Adrenal gland (tissue), 12 donors: ENCODE measurements around the gene AUTS2. TPM values are rescaled to one million over a fixed set of nuclear protein-coding genes. Genes with fewer than 3 reads are reported as not detected.

Experiments
- DNase-seq, 7 donors: peaks; one replicate each; pipeline ENCODE4 v3.0.0-alpha.2; 2019 to 2020
- H3K27ac ChIP-seq, 5 donors: fragments of 200-600 bp; sonication (generic) in 4 of 5; 1 replicate in 3 of 5; 2 replicates in 2 of 5; pipeline versions ENCODE4 v1.5.1 to v1.8.0; 2016 to 2020; ENCODE audit warnings: mild to moderate bottlenecking in 1 of 5
- H3K27me3 ChIP-seq: fragments of 200-600 bp; 2 replicates; pipeline ENCODE4 v1.8.0; 2021
- H3K36me3 ChIP-seq, 2 donors: fragments of 200-600 bp; replicated peaks in 1 of 2; 1 replicate in 1 of 2; 2 replicates in 1 of 2; pipeline versions ENCODE4 v1.5.1 to v1.8.0; 2018 to 2022
- H3K4me1 ChIP-seq, 2 donors: fragments of 200-600 bp; replicated peaks in 1 of 2; 1 replicate in 1 of 2; 2 replicates in 1 of 2; pipeline versions ENCODE4 v1.5.1 to v1.8.0; 2018 to 2021
- H3K4me3 ChIP-seq, 4 donors: fragments of 200-600 bp; sonication (generic) in 3 of 4; one replicate each; pipeline ENCODE4 v1.5.1; 2016 to 2018
- H3K9me3 ChIP-seq, 3 donors: fragments of 200-600 bp; sonication (generic) in 1 of 3; replicated peaks in 1 of 3; 1 replicate in 2 of 3; 2 replicates in 1 of 3; pipeline versions ENCODE4 v1.5.1 to v1.8.0; 2016 to 2021
- CTCF ChIP-seq, 6 experiments: fragments of 450-650 bp in 4 of 6; fragments of 200-600 bp in 2 of 6; sonication (generic) in 1 of 6; IDR thresholded peaks; 1 replicate in 5 of 6; 2 replicates in 1 of 6; pipeline versions ENCODE4 v1.5.1 to v1.8.0; 2016 to 2021; ENCODE audit warnings: antibody characterized with exemption in 6 of 6, mild to moderate bottlenecking in 2 of 6, moderate library complexity in 1 of 6
- POLR2A ChIP-seq, 2 donors: fragments of 450-650 bp; IDR thresholded peaks; one replicate each; pipeline ENCODE4 v1.6.1; 2017; ENCODE audit warnings: antibody characterized with exemption in 2 of 2, mild to moderate bottlenecking in 2 of 2, moderate library complexity in 1 of 2
- WGBS, 4 donors: extraction: QIAGEN DNeasy Blood & Tissue Kit in 2 of 4; methylation state at CpG; one replicate each; pipeline versions ENCODE4 v1.1.5 to v1.1.7; 2013 to 2017; 5-methylcytosine and 5-hydroxymethylcytosine counted together
- intact Hi-C, 2 donors: fragments of 100-400 bp; cut with DNase I; formaldehyde crosslinking; loops; one replicate each; pipeline versions ENCODE4 v1.14.1 to v1.15.0; 2022 to 2023
- polyA plus RNA-seq, 3 donors: library from polyadenylated mRNA; stranded (reverse); fragments of 200-250 nt in 2 of 3; fragments of 350-450 nt in 1 of 3; fragmentation: Illumina TruSeq in 1 of 3; extraction: RNeasy Lipid Tissue Mini Kit (QIAGEN cat#74804) in 1 of 3; gene quantifications; one replicate each; pipeline ENCODE4 v1.2.3, GENCODE V29; 2013 to 2014
- total RNA-seq, 9 donors: library from RNA; depleted of rRNA in 4 of 9; stranded (reverse); fragments of >200 nt in 4 of 9; fragments of 120-200 nt in 1 of 9; fragmentation: NEBNext Ultra II Directional in 1 of 9; extraction: Animal tissue kit (Norgen Biotek cat#: 25700) in 1 of 9; gene quantifications; one replicate each; pipeline versions ENCODE4 v1.1.0 to v1.2.4, GENCODE V29; 2013 to 2023
- donor health status: healthy with polysubstance abuse.
- donor health status: Bipolar disorder and iron deficiency.
- donor health status: DM: yes; HTN: yes; CAD: no.
- donor health status: DM: no; HTN: no; CAD: no.
- donor health status: DM: no; HTN: no; CAD: no.
- donor health status: DM: yes; HTN: yes; CAD: no.

The AUTS2 gene
- total and polyA plus RNA-seq, 12 donors, result 6.4 to 44.0 (median 15.2) TPM

- Histone ChIP-seq H3K27me3 (no peaks in the 10 kb centered on the region), H3K36me3 (no peaks in the 10 kb centered on the region), H3K9me3 (no peaks in the 10 kb centered on the region), H3K4me3 (no peak overlapping the region), H3K27ac (no peak overlapping the region), H3K4me1 (peaks cover 0 to 12% of the 10 kb centered on the region in 2 donors)
- DNase-seq, result no peak
- WGBS, 4 donors, result 83 to 88% (median 84%) methylated on average over 2 of the region's 2 CpGs
- no peak for TF ChIP-seq POLR2A (IDR thresholded peaks at IDR 0.05)
- TF ChIP-seq CTCF (IDR thresholded peaks at IDR 0.05), result no peak
- intact Hi-C loops, result no loop called here
These were observed 61.7 kb downstream of the AUTS2 start for GRCh38 chr7:69659983-69660382.

GRCh38 chr7:69661342-69661741 is 63.1 kb downstream of the AUTS2 start:
- Histone ChIP-seq H3K27me3 (no peaks in the 10 kb centered on the region), H3K9me3 (no peaks in the 10 kb centered on the region), H3K4me3 (no peak overlapping the region), H3K36me3 (no peaks in the 10 kb centered on the region), H3K4me1 (peaks cover 0 to 11% of the 10 kb centered on the region in 2 donors), H3K27ac (no peak overlapping the region)
- 85 to 95% (median 87%) methylated on average over 3 of the region's 3 CpGs for WGBS, 4 donors
- TF ChIP-seq POLR2A (IDR thresholded peaks at IDR 0.05) (no peak), CTCF (IDR thresholded peaks at IDR 0.05) (no peak)
- intact Hi-C loops, result no loop called here
- DNase-seq, result no peak

GRCh38 chr7:69663911-69664832 is 65.9 kb downstream of the AUTS2 start:
- TF ChIP-seq POLR2A (IDR thresholded peaks at IDR 0.05) (no peak), CTCF (IDR thresholded peaks at IDR 0.05) (no peak)
- DNase-seq, result no peak
- Histone ChIP-seq H3K27me3 (no peaks in the 10 kb centered on the region), H3K4me1 (no peaks in the 10 kb centered on the region), H3K4me3 (no peak overlapping the region), H3K27ac (no peak overlapping the region), H3K36me3 (no peaks in the 10 kb centered on the region), H3K9me3 (no peaks in the 10 kb centered on the region)
- 88 to 96% (median 92%) methylated on average over 5 of the region's 5 CpGs for WGBS, 4 donors
- intact Hi-C loops, result no loop called here

GRCh38 chr7:69665369-69665768 is 67.1 kb downstream of the AUTS2 start:
- intact Hi-C loops, result no loop called here
- no peak overlapping the region for H3K4me3 ChIP-seq
- no peaks in the 10 kb centered on the region for H3K27me3 ChIP-seq
- H3K9me3 ChIP-seq, result no peaks in the 10 kb centered on the region
- no peak for DNase-seq
- TF ChIP-seq CTCF (IDR thresholded peaks at IDR 0.05) (no peak), POLR2A (IDR thresholded peaks at IDR 0.05) (no peak)
- no peaks in the 10 kb centered on the region for H3K36me3 ChIP-seq
- H3K4me1 ChIP-seq, result peaks cover 0 to 8% of the 10 kb centered on the region in 2 donors
- no peak overlapping the region for H3K27ac ChIP-seq
- WGBS, 4 donors, result 71 to 86% (median 82%) methylated on average over 2 of the region's 2 CpGs
